IMR-90 (cell line): ENCODE results near the gene UGT8. TPM values are rescaled to one million over a fixed set of nuclear protein-coding genes. Genes with fewer than 3 reads are reported as not detected.

Source experiments
- ATAC-seq: fragments of 200-7000 bp; cut with Tn5 transposase; 2 replicates; pipeline ENCODE4 v1.9.1; 2020; ENCODE audit warnings: low read depth, mild to moderate bottlenecking, moderate library complexity
- BruUV-seq: library from RNA; stranded (reverse); fragments of 400-500 nt; replicated peaks from 2 replicates; lab custom pipeline; 2021; lab: Mats Ljungman, UMichigan
- CTCF ChIA-PET: fragments of 300-600 bp; formaldehyde crosslinking; extraction: SDS; loops from one replicate; lab custom pipeline; 2021; ENCODE audit warnings: antibody characterized with exemption; lab: Yijun Ruan, JAX
- POLR2A ChIA-PET: fragments of 300-600 bp; sonication (Branson Sonifier 250); formaldehyde crosslinking; loops from one replicate; lab custom pipeline; 2022; ENCODE audit warnings: antibody characterized with exemption; ENCODE audit not compliant: unreplicated experiment; lab: Charles Lee
- DNase-seq: peaks from one replicate; pipeline ENCODE4 v3.0.0; 2013
- H2AFZ ChIP-seq: replicated peaks from 2 replicates; pipeline ENCODE3; 2013; ENCODE audit warnings: low read length, mild to moderate bottlenecking; ENCODE audit not compliant: poor library complexity
- H2AK5ac ChIP-seq: 2 replicates; pipeline ENCODE4 v1.6.1; 2013; ENCODE audit warnings: low read depth, low read length, inconsistent platforms
- H2AK9ac ChIP-seq: replicated peaks from 2 replicates; pipeline ENCODE3; 2013; ENCODE audit warnings: mild to moderate bottlenecking, low read depth, low read length, moderate library complexity; ENCODE audit not compliant: poor library complexity
- H2BK120ac ChIP-seq: 2 replicates; pipeline ENCODE4 v1.6.1; 2013; ENCODE audit warnings: low read depth, low read length, inconsistent platforms
- H2BK15ac ChIP-seq: 3 replicates; pipeline ENCODE4 v1.6.1; 2013; ENCODE audit warnings: low read depth, low read length, inconsistent platforms
- H2BK20ac ChIP-seq: 2 replicates; pipeline ENCODE4 v1.6.1; 2013; ENCODE audit warnings: low read depth, mild to moderate bottlenecking, inconsistent platforms, low read length, moderate library complexity
- H2BK5ac ChIP-seq: 2 replicates; pipeline ENCODE4 v1.6.1; 2013; ENCODE audit warnings: mild to moderate bottlenecking, low read depth, low read length, inconsistent platforms; ENCODE audit not compliant: poor library complexity, severe bottlenecking
- H3K14ac ChIP-seq: replicated peaks from 2 replicates; pipeline ENCODE4 v1.6.1; 2013; ENCODE audit warnings: low read depth, low read length, inconsistent platforms
- H3K18ac ChIP-seq: 2 replicates; pipeline ENCODE4 v1.6.1; 2013; ENCODE audit warnings: low read depth, low read length, control low read depth
- H3K23ac ChIP-seq: 2 replicates; pipeline ENCODE4 v1.6.1; 2013; ENCODE audit warnings: low read depth, low read length, inconsistent platforms
- H3K27ac ChIP-seq: 2 replicates; pipeline ENCODE4 v1.5.1; 2013; ENCODE audit warnings: mild to moderate bottlenecking, control low read depth, low read length; ENCODE audit not compliant: insufficient read depth
- H3K27me3 ChIP-seq: 2 replicates; pipeline ENCODE4 v1.6.1; 2013; ENCODE audit warnings: low read length; ENCODE audit not compliant: control insufficient read depth, insufficient read depth
- H3K36me3 ChIP-seq: 2 replicates; pipeline ENCODE4 v1.6.1; 2013; ENCODE audit warnings: low read length, mixed read lengths; ENCODE audit not compliant: control insufficient read depth, insufficient read depth
- H3K4ac ChIP-seq: 2 replicates; pipeline ENCODE4 v1.6.1; 2013; ENCODE audit warnings: low read depth, low read length, inconsistent platforms
- H3K4me1 ChIP-seq: 2 replicates; pipeline ENCODE4 v1.6.1; 2013; ENCODE audit warnings: low read length, mixed read lengths; ENCODE audit not compliant: control insufficient read depth, insufficient read depth
- H3K4me2 ChIP-seq: 2 replicates; pipeline ENCODE4 v1.6.1; 2013; ENCODE audit warnings: low read depth, mild to moderate bottlenecking, control low read depth, low read length, moderate library complexity
- H3K4me3 ChIP-seq: 2 replicates; pipeline ENCODE4 v1.5.1; 2013; ENCODE audit warnings: low read depth, mild to moderate bottlenecking, control low read depth, low read length, moderate library complexity; ENCODE audit not compliant: insufficient read depth
- H3K56ac ChIP-seq: 2 replicates; pipeline ENCODE4 v1.6.1; 2013; ENCODE audit warnings: low read length, inconsistent platforms; ENCODE audit not compliant: insufficient read depth; ENCODE audit errors: extremely low read depth
- H3K79me1 ChIP-seq, 2 experiments: 2 replicates each; pipeline ENCODE4 v1.6.1; 2013; ENCODE audit warnings: low read length in 2 of 2, inconsistent platforms in 1 of 2, low read depth in 1 of 2
- H3K9ac ChIP-seq: 2 replicates; pipeline ENCODE4 v1.6.1; 2013; ENCODE audit warnings: low read depth, low read length, control low read depth
- H3K9me1 ChIP-seq: 2 replicates; pipeline ENCODE4 v1.6.1; 2013; ENCODE audit warnings: low read length, inconsistent platforms; ENCODE audit not compliant: insufficient read depth
- H3K9me3 ChIP-seq: 2 replicates; pipeline ENCODE4 v1.6.1; 2013; ENCODE audit warnings: low read length; ENCODE audit not compliant: control insufficient read depth, insufficient read depth
- H4K20me1 ChIP-seq: 2 replicates; pipeline ENCODE4 v1.6.1; 2013; ENCODE audit warnings: low read length, inconsistent platforms; ENCODE audit not compliant: insufficient read depth
- H4K5ac ChIP-seq: 2 replicates; pipeline ENCODE4 v1.6.1; 2013; ENCODE audit warnings: mild to moderate bottlenecking, low read depth, low read length, control low read depth
- H4K8ac ChIP-seq, 2 experiments: 2 replicates each; pipeline ENCODE4 v1.6.1; 2013; ENCODE audit warnings: low read depth in 2 of 2, low read length in 2 of 2, control low read depth in 1 of 2, inconsistent platforms in 1 of 2
- H4K91ac ChIP-seq: 2 replicates; pipeline ENCODE4 v1.6.1; 2013; ENCODE audit warnings: low read depth, low read length, inconsistent platforms; ENCODE audit not compliant: insufficient read depth
- BHLHE40 ChIP-seq: fragments of 150-350 bp; IDR thresholded peaks from 2 replicates; pipeline ENCODE4 v1.6.1; 2016; ENCODE audit warnings: mild to moderate bottlenecking, low read depth, low read length
- CHD1 ChIP-seq: IDR thresholded peaks from 2 replicates; pipeline ENCODE4 v1.6.1; 2012; ENCODE audit warnings: low read depth, low read length, improper control_type of control experiment
- MAFK ChIP-seq: IDR thresholded peaks from 2 replicates; pipeline ENCODE4 v1.6.1; 2012; ENCODE audit warnings: low read depth, low read length, improper control_type of control experiment
- MAZ ChIP-seq: IDR thresholded peaks from 2 replicates; pipeline ENCODE4 v1.6.1; 2012; ENCODE audit warnings: low read depth, mild to moderate bottlenecking, low read length, improper control_type of control experiment, moderate library complexity, borderline replicate concordance
- WGBS, 2 experiments: methylation state at CpG; one replicate each; pipeline versions ENCODE4 v1.1.5 to v1.1.7; 2013; ENCODE audit warnings: missing lambda C conversion rate in 2 of 2; ENCODE audit not compliant: insufficient read length in 1 of 2; ENCODE audit errors: extremely low coverage in 2 of 2; 5-methylcytosine and 5-hydroxymethylcytosine counted together
- dilution Hi-C: fragments of 300-500 bp; cut with HindIII; formaldehyde crosslinking; loops from one replicate; pipeline ENCODE4 v1.14.3; 2018; ENCODE audit warnings: low sequenced_read_pairs; ENCODE audit not compliant: unreplicated experiment
- in situ Hi-C: fragments of 300-500 bp; cut with MboI; formaldehyde crosslinking; loops from 3 replicates; pipeline ENCODE4 v1.14.3; 2019; ENCODE audit warnings: low sequenced_read_pairs, inconsistent platforms, mixed read lengths
- intact Hi-C: fragments of 100-400 bp; cut with micrococcal nuclease; formaldehyde crosslinking; loops from 2 replicates; pipeline ENCODE4 v1.10.0; 2022
- polyA plus RNA-seq, 3 experiments: library from polyadenylated mRNA; depleted of rRNA; stranded (reverse); fragments of >200 nt; gene quantifications; 2 replicates each; pipeline ENCODE4 v1.2.3, GENCODE V29; 2012; ENCODE audit warnings: low replicate concordance in 1 of 3
- total RNA-seq: library from RNA; depleted of rRNA; stranded (reverse); fragments of >200 nt; gene quantifications from 2 replicates; pipeline ENCODE4 v1.2.3, GENCODE V29; 2012
- TF ChIP-seq, protein P1 (sequence below): fragments of 150-350 bp; IDR thresholded peaks from 2 replicates; pipeline ENCODE4 v1.6.1; 2017; ENCODE audit warnings: mild to moderate bottlenecking, antibody characterized with exemption, low read length, low read depth
- TF ChIP-seq, protein P2 (sequence below): fragments of 150-350 bp; IDR thresholded peaks from 2 replicates; pipeline ENCODE4 v1.6.1; 2016; ENCODE audit warnings: low read depth, mild to moderate bottlenecking, low read length, moderate library complexity, borderline replicate concordance

Gene UGT8
- total and polyA plus RNA-seq, 2 of the 4 experiments (the other 2 are of a cell fraction) = not detected

DNA sequence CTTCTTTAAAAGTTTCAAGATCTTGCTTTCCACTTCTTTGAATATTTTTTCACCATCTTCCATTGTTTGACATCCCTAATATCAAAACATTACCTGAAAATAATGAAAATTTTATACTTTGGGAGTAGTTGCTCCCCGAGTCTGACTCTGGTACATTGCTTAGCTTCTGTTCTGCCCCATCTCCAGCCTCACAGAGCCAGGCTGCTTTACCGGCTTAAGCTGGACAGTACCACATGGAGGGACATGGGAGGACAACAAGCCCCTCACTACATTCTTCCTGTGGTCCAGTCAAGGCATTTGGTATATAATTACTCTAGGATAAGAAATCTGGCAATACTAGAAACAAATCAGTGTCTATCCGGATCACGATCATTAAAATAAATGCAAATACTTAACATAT lies 60.2 kb downstream of the UGT8 start:
- TF ChIP-seq CHD1 (no peak), BHLHE40 (no peak), MAZ (no peak), MAFK (no peak)
- TF ChIP-seq, protein P1, sequence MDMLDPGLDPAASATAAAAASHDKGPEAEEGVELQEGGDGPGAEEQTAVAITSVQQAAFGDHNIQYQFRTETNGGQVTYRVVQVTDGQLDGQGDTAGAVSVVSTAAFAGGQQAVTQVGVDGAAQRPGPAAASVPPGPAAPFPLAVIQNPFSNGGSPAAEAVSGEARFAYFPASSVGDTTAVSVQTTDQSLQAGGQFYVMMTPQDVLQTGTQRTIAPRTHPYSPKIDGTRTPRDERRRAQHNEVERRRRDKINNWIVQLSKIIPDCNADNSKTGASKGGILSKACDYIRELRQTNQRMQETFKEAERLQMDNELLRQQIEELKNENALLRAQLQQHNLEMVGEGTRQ = no peak
- TF ChIP-seq, protein P2, sequence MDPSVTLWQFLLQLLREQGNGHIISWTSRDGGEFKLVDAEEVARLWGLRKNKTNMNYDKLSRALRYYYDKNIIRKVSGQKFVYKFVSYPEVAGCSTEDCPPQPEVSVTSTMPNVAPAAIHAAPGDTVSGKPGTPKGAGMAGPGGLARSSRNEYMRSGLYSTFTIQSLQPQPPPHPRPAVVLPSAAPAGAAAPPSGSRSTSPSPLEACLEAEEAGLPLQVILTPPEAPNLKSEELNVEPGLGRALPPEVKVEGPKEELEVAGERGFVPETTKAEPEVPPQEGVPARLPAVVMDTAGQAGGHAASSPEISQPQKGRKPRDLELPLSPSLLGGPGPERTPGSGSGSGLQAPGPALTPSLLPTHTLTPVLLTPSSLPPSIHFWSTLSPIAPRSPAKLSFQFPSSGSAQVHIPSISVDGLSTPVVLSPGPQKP = no peak
- intact Hi-C loops = loop anchor here (1.0 kb wide), 1 partner anchor 272 kb away; no protein-coding TSS in a partner anchor
- H3K56ac ChIP-seq = no peak overlapping the region
- H3K27me3 ChIP-seq = no peaks in the 10 kb centered on the region
- no peak overlapping the region for H2BK20ac ChIP-seq
- no peak overlapping the region for H3K4me2 ChIP-seq
- H4K20me1 ChIP-seq = no peaks in the 10 kb centered on the region
- H4K8ac ChIP-seq = no peak overlapping the region
- no peak overlapping the region for H3K4me3 ChIP-seq
- ChIA-PET CTCF (interaction anchor here (1.0 kb wide), 2 partner anchors 9 to 157 kb away, joined by 3 to 4 read pairs; no protein-coding TSS in a partner anchor), POLR2A (no interaction called here)
- no peak overlapping the region for H2BK15ac ChIP-seq
- no peaks in the 10 kb centered on the region for H3K36me3 ChIP-seq
- no peak overlapping the region for H2BK5ac ChIP-seq
- dilution Hi-C loops = no loop called here
- no peaks in the 10 kb centered on the region for H3K79me1 ChIP-seq
- H3K9me1 ChIP-seq = no peaks in the 10 kb centered on the region
- H4K5ac ChIP-seq = no peak overlapping the region
- no peak overlapping the region for H3K27ac ChIP-seq
- DNase-seq (no peak), ATAC-seq (no peak)
- no peak overlapping the region for H4K91ac ChIP-seq
- no CpG with 5 or more reads among the region's 4 CpGs for WGBS, 2 experiments
- H3K9me3 ChIP-seq = no peaks in the 10 kb centered on the region
- H2AFZ ChIP-seq = no peak overlapping the region
- no peak overlapping the region for H2BK120ac ChIP-seq
- H3K14ac ChIP-seq = no peak overlapping the region
- no peaks in the 10 kb centered on the region for H3K4me1 ChIP-seq
- no peak overlapping the region for H3K23ac ChIP-seq
- no peak overlapping the region for H3K4ac ChIP-seq
- in situ Hi-C loops = loop anchor here (10.0 kb wide), 1 partner anchor 264 kb away; no protein-coding TSS in a partner anchor
- no peak overlapping the region for H3K9ac ChIP-seq
- no peak overlapping the region for H2AK9ac ChIP-seq
- H3K18ac ChIP-seq = no peak overlapping the region
- no peak overlapping the region for H2AK5ac ChIP-seq
- no TSS peak for BruUV-seq
